GM12878 (cell line): Measurements from ENCODE around the gene SDCCAG8.

ENCODE experiments used
- CEBPB ChIP-seq, 2 experiments: fragments of 150-350 bp in 1 of 2; IDR thresholded peaks; 2 replicates each; pipeline ENCODE4 v1.6.1; 2012 to 2014; ENCODE audit warnings: low read depth in 2 of 2, low read length in 2 of 2, borderline replicate concordance in 1 of 2, inconsistent platforms in 1 of 2
- EZH2 ChIP-seq: IDR thresholded peaks from 2 replicates; pipeline ENCODE4 v1.6.1; 2012; ENCODE audit warnings: low read depth, mild to moderate bottlenecking, control low read depth, inconsistent platforms, low read length, borderline replicate concordance; ENCODE audit not compliant: control insufficient read depth
- IKZF2 ChIP-seq, 2 experiments: fragments of 450-650 bp; IDR thresholded peaks; 2 replicates each; pipeline ENCODE4 v1.6.1; 2017; ENCODE audit warnings: mild to moderate bottlenecking in 2 of 2, moderate library complexity in 2 of 2
- MTA3 ChIP-seq: IDR thresholded peaks from 2 replicates; pipeline ENCODE4 v1.6.1; 2012; ENCODE audit warnings: low read length, inconsistent platforms, borderline replicate concordance
- POLR2AphosphoS5 ChIP-seq: IDR thresholded peaks from 2 replicates; pipeline ENCODE4 v1.6.1; 2011; ENCODE audit warnings: mild to moderate bottlenecking, low read length, inconsistent platforms
- RB1 ChIP-seq: fragments of 450-650 bp; formaldehyde crosslinking; IDR thresholded peaks from 2 replicates; pipeline ENCODE4 v1.6.1; 2017; ENCODE audit warnings: mild to moderate bottlenecking, borderline replicate concordance
- SMC3 ChIP-seq: IDR thresholded peaks from 2 replicates; pipeline ENCODE4 v1.6.1; 2011; ENCODE audit warnings: low read length, improper control_type of control experiment, borderline replicate concordance
- SRF ChIP-seq, 2 experiments: IDR thresholded peaks; 2 replicates each; pipeline ENCODE4 v1.6.1; 2011; ENCODE audit warnings: low read depth in 2 of 2, low read length in 2 of 2, mild to moderate bottlenecking in 1 of 2, moderate library complexity in 1 of 2
- SUZ12 ChIP-seq: fragments of 200-600 bp; sonication (generic); IDR thresholded peaks from one replicate; pipeline ENCODE4 v1.6.1; 2018; ENCODE audit warnings: antibody characterized with exemption, mild to moderate bottlenecking; ENCODE audit not compliant: unreplicated experiment
- TAF1 ChIP-seq: IDR thresholded peaks from 2 replicates; pipeline ENCODE4 v1.6.1; 2011; ENCODE audit warnings: mild to moderate bottlenecking, low read depth, low read length, borderline replicate concordance
- ZNF384 ChIP-seq: IDR thresholded peaks from 2 replicates; pipeline ENCODE4 v1.6.1; 2012; ENCODE audit warnings: low read depth, mild to moderate bottlenecking, low read length, improper control_type of control experiment, borderline replicate concordance
- ZSCAN29 ChIP-seq: fragments of 450-650 bp; IDR thresholded peaks from 2 replicates; pipeline ENCODE4 v1.6.1; 2017; ENCODE audit warnings: mild to moderate bottlenecking, moderate library complexity
- TF ChIP-seq, protein P1 (sequence below), 3 experiments: IDR thresholded peaks in 2 of 3; conservative IDR thresholded peaks in 1 of 3; 2 replicates each; pipeline ENCODE4 v1.5.1; 2011; ENCODE audit warnings: low read depth in 3 of 3, low read length in 3 of 3, mild to moderate bottlenecking in 3 of 3, control low read depth in 2 of 3, moderate library complexity in 2 of 3, inconsistent platforms in 1 of 3, mixed read lengths in 1 of 3; ENCODE audit not compliant: control insufficient read depth in 2 of 3, insufficient read depth in 1 of 3; ENCODE audit errors: extremely low read depth in 1 of 3
- TF ChIP-seq, protein P2 (sequence below): IDR thresholded peaks from 2 replicates; pipeline ENCODE4 v1.6.1; 2012; ENCODE audit warnings: improper control_type of control experiment, low read depth, low read length; ENCODE audit not compliant: insufficient replicate concordance

DNA sequence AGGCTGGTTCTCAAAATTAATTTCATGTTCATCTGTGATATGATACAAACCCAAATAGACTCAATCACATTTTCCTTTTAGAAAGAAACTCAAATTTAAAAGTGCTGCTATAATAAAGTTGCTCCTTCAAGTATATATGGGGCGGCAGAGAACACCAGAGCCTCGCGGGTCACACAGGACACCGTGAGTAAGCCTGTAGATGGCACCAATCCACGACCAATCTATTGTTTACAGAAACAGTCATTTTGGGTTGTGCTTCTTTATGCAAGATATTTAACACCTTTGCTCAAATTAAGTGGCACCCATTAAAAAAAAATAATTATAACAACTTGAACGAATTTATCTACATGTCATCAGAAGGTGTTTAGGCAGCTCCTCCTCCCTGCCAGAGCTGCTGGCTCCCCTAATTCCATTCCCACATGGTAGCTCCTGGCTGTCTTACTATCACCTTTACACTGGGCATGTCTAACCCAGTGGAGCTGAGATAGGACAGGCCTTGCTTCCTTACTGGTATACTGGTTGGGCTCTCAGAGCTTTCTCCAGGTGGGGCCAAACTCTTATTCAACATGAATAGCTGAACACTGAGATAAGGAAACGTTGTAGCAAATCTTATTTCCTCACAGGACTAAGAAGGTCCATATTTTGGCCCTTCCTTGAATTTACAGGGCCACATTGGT lies 287.0 kb downstream of the SDCCAG8 start:
- TF ChIP-seq EZH2: no peak
- no peak for TF ChIP-seq ZSCAN29
- TF ChIP-seq, protein P1, sequence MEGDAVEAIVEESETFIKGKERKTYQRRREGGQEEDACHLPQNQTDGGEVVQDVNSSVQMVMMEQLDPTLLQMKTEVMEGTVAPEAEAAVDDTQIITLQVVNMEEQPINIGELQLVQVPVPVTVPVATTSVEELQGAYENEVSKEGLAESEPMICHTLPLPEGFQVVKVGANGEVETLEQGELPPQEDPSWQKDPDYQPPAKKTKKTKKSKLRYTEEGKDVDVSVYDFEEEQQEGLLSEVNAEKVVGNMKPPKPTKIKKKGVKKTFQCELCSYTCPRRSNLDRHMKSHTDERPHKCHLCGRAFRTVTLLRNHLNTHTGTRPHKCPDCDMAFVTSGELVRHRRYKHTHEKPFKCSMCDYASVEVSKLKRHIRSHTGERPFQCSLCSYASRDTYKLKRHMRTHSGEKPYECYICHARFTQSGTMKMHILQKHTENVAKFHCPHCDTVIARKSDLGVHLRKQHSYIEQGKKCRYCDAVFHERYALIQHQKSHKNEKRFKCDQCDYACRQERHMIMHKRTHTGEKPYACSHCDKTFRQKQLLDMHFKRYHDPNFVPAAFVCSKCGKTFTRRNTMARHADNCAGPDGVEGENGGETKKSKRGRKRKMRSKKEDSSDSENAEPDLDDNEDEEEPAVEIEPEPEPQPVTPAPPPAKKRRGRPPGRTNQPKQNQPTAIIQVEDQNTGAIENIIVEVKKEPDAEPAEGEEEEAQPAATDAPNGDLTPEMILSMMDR (IDR thresholded peaks at IDR 0.05 in 2 of 3, conservative IDR thresholded peaks at IDR 0.05 in 1 of 3; ENCODE audit: control insufficient read depth in 2 of 3, extremely low read depth in 1 of 3, insufficient read depth in 1 of 3, low read depth in 3 of 3, low read length in 3 of 3): no peak
- TF ChIP-seq SRF (IDR thresholded peaks at IDR 0.05; ENCODE audit: low read depth in 2 of 2, low read length in 2 of 2): no peak
- TF ChIP-seq TAF1: no peak
- TF ChIP-seq, protein P2, sequence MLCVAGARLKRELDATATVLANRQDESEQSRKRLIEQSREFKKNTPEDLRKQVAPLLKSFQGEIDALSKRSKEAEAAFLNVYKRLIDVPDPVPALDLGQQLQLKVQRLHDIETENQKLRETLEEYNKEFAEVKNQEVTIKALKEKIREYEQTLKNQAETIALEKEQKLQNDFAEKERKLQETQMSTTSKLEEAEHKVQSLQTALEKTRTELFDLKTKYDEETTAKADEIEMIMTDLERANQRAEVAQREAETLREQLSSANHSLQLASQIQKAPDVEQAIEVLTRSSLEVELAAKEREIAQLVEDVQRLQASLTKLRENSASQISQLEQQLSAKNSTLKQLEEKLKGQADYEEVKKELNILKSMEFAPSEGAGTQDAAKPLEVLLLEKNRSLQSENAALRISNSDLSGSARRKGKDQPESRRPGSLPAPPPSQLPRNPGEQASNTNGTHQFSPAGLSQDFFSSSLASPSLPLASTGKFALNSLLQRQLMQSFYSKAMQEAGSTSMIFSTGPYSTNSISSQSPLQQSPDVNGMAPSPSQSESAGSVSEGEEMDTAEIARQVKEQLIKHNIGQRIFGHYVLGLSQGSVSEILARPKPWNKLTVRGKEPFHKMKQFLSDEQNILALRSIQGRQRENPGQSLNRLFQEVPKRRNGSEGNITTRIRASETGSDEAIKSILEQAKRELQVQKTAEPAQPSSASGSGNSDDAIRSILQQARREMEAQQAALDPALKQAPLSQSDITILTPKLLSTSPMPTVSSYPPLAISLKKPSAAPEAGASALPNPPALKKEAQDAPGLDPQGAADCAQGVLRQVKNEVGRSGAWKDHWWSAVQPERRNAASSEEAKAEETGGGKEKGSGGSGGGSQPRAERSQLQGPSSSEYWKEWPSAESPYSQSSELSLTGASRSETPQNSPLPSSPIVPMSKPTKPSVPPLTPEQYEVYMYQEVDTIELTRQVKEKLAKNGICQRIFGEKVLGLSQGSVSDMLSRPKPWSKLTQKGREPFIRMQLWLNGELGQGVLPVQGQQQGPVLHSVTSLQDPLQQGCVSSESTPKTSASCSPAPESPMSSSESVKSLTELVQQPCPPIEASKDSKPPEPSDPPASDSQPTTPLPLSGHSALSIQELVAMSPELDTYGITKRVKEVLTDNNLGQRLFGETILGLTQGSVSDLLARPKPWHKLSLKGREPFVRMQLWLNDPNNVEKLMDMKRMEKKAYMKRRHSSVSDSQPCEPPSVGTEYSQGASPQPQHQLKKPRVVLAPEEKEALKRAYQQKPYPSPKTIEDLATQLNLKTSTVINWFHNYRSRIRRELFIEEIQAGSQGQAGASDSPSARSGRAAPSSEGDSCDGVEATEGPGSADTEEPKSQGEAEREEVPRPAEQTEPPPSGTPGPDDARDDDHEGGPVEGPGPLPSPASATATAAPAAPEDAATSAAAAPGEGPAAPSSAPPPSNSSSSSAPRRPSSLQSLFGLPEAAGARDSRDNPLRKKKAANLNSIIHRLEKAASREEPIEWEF: no peak
- TF ChIP-seq SMC3: no peak
- TF ChIP-seq POLR2AphosphoS5: no peak
- TF ChIP-seq CEBPB (IDR thresholded peaks at IDR 0.05; ENCODE audit: borderline replicate concordance in 1 of 2, low read depth in 2 of 2, low read length in 2 of 2): no peak
- no peak for TF ChIP-seq IKZF2 (IDR thresholded peaks at IDR 0.05)
- TF ChIP-seq MTA3: no peak
- no peak for TF ChIP-seq ZNF384
- no peak for TF ChIP-seq SUZ12
- no peak for TF ChIP-seq RB1
